Trophoblast cell (in vitro differentiated cells and primary cell): ENCODE measurements around the gene SETD1B.

Experiments
- DNase-seq, 2 donors: peaks; one replicate each; pipeline ENCODE4 v3.0.0-alpha.2; 2016
- H2AFZ ChIP-seq: 2 replicates; pipeline ENCODE4 v1.6.1; 2013; ENCODE audit warnings: low read length, moderate library complexity, mild to moderate bottlenecking; ENCODE audit not compliant: insufficient read depth, poor library complexity
- H2AK5ac ChIP-seq: 2 replicates; pipeline ENCODE4 v1.6.1; 2013; ENCODE audit warnings: mild to moderate bottlenecking, low read length
- H2BK120ac ChIP-seq: 2 replicates; pipeline ENCODE4 v1.6.1; 2013; ENCODE audit warnings: low read length, mild to moderate bottlenecking, moderate library complexity; ENCODE audit not compliant: insufficient read depth, poor library complexity
- H2BK12ac ChIP-seq: 2 replicates; pipeline ENCODE4 v1.6.1; 2013; ENCODE audit warnings: mild to moderate bottlenecking, low read length, moderate library complexity
- H2BK5ac ChIP-seq: 2 replicates; pipeline ENCODE4 v1.6.1; 2013; ENCODE audit warnings: low read length, low read depth, moderate library complexity, mild to moderate bottlenecking; ENCODE audit not compliant: poor library complexity
- H3K14ac ChIP-seq: 2 replicates; pipeline ENCODE4 v1.6.1; 2013; ENCODE audit warnings: mild to moderate bottlenecking, low read length
- H3K18ac ChIP-seq: 2 replicates; pipeline ENCODE4 v1.6.1; 2013; ENCODE audit warnings: mild to moderate bottlenecking, low read length
- H3K23ac ChIP-seq: 2 replicates; pipeline ENCODE4 v1.6.1; 2013; ENCODE audit warnings: low read length
- H3K27ac ChIP-seq: 2 replicates; pipeline ENCODE4 v1.5.1; 2013; ENCODE audit warnings: low read depth, mild to moderate bottlenecking, inconsistent platforms, low read length, moderate library complexity
- H3K27me3 ChIP-seq: 2 replicates; pipeline ENCODE4 v1.6.1; 2013; ENCODE audit warnings: inconsistent platforms, mild to moderate bottlenecking, low read length, moderate library complexity; ENCODE audit not compliant: insufficient read depth
- H3K36me3 ChIP-seq, 2 experiments: 1 replicate in 1 of 2; 2 replicates in 1 of 2; pipeline ENCODE4 v1.6.1; 2013; ENCODE audit warnings: low read length in 2 of 2, mild to moderate bottlenecking in 2 of 2, moderate library complexity in 1 of 2; ENCODE audit not compliant: insufficient read depth in 2 of 2, control insufficient read depth in 1 of 2
- H3K4ac ChIP-seq: 2 replicates; pipeline ENCODE4 v1.6.1; 2013; ENCODE audit warnings: low read depth, mild to moderate bottlenecking, low read length, moderate library complexity
- H3K4me1 ChIP-seq, 2 experiments: 1 replicate in 1 of 2; 2 replicates in 1 of 2; pipeline ENCODE4 v1.6.1; 2013; ENCODE audit warnings: low read length in 2 of 2, mild to moderate bottlenecking in 2 of 2, moderate library complexity in 1 of 2; ENCODE audit not compliant: insufficient read depth in 2 of 2, control insufficient read depth in 1 of 2
- H3K4me2 ChIP-seq: 2 replicates; pipeline ENCODE4 v1.6.1; 2013; ENCODE audit warnings: inconsistent platforms, mild to moderate bottlenecking, low read length, moderate library complexity
- H3K4me3 ChIP-seq: 2 replicates; pipeline ENCODE4 v1.5.1; 2013; ENCODE audit warnings: mild to moderate bottlenecking, low read depth, low read length, inconsistent platforms
- H3K79me1 ChIP-seq: one replicate; pipeline ENCODE4 v1.6.1; 2013; ENCODE audit warnings: low read length
- H3K79me2 ChIP-seq: 2 replicates; pipeline ENCODE4 v1.6.1; 2013; ENCODE audit warnings: low read length, mild to moderate bottlenecking; ENCODE audit not compliant: control insufficient read depth, insufficient read depth, poor library complexity
- H3K9ac ChIP-seq: 2 replicates; pipeline ENCODE4 v1.6.1; 2013; ENCODE audit warnings: mild to moderate bottlenecking, low read length
- H3K9me3 ChIP-seq: 2 replicates; pipeline ENCODE4 v1.6.1; 2013; ENCODE audit warnings: low read depth, mild to moderate bottlenecking, control low read depth, inconsistent platforms, low read length; ENCODE audit not compliant: insufficient read depth
- H4K12ac ChIP-seq: 2 replicates; pipeline ENCODE4 v1.6.1; 2013; ENCODE audit warnings: low read depth, mild to moderate bottlenecking, low read length, moderate library complexity
- H4K8ac ChIP-seq: 2 replicates; pipeline ENCODE4 v1.6.1; 2013; ENCODE audit warnings: low read depth, mild to moderate bottlenecking, low read length, moderate library complexity
- H4K91ac ChIP-seq: one replicate; pipeline ENCODE4 v1.6.1; 2013; ENCODE audit warnings: low read depth, mild to moderate bottlenecking, low read length, moderate library complexity
- WGBS: extraction: QIAGEN DNeasy Blood & Tissue Kit; methylation state at CpG from one replicate; pipeline ENCODE4 v1.1.7; 2013; ENCODE audit warnings: missing lambda C conversion rate; ENCODE audit not compliant: insufficient read length, insufficient coverage; ENCODE audit errors: extremely low coverage; 5-methylcytosine and 5-hydroxymethylcytosine counted together

The SETD1B gene

GRCh38 chr12:121812320-121812871, 8.6 kb downstream of the SETD1B start:
- H4K8ac ChIP-seq, result no peak overlapping the region
- H2AFZ ChIP-seq, result no peak overlapping the region
- H3K18ac ChIP-seq, result no peak overlapping the region
- no peak overlapping the region for H3K27ac ChIP-seq
- no peak overlapping the region for H3K4ac ChIP-seq
- H3K9me3 ChIP-seq, result no peaks in the 10 kb centered on the region
- H2BK12ac ChIP-seq, result no peak overlapping the region
- no peak overlapping the region for H2BK5ac ChIP-seq
- H3K79me1 ChIP-seq, result no peaks in the 10 kb centered on the region
- peaks cover 13 to 17% of the 10 kb centered on the region in 2 experiments for H3K4me1 ChIP-seq
- H2BK120ac ChIP-seq, result no peak overlapping the region
- WGBS, result no CpG with 5 or more reads among the region's 26 CpGs
- H2AK5ac ChIP-seq, result no peak overlapping the region
- H3K9ac ChIP-seq, result peak overlapping the region; percentile 30
- no peak overlapping the region for H3K14ac ChIP-seq
- H4K12ac ChIP-seq, result no peak overlapping the region
- no peak overlapping the region for H4K91ac ChIP-seq
- peak overlapping the region; percentile 79 for H3K4me2 ChIP-seq
- H3K23ac ChIP-seq, result no peak overlapping the region
- H3K27me3 ChIP-seq, result no peaks in the 10 kb centered on the region
- H3K36me3 ChIP-seq, result peaks cover 61 to 71% of the 10 kb centered on the region in 2 experiments
- peak in 1 of 2 donors; percentile 70 for DNase-seq
- H3K79me2 ChIP-seq, result peaks cover 2% of the 10 kb centered on the region
- peak overlapping the region; percentile 60 for H3K4me3 ChIP-seq

GRCh38 chr12:121812921-121813896, 9.4 kb downstream of the SETD1B start:
- Histone ChIP-seq H3K4me2 (peak overlapping the region; percentile 79), H3K79me1 (no peaks in the 10 kb centered on the region), H4K12ac (no peak overlapping the region), H2AFZ (no peak overlapping the region), H3K27me3 (no peaks in the 10 kb centered on the region), H3K4ac (peak overlapping the region; percentile 22), H3K4me3 (no peak overlapping the region), H4K91ac (no peak overlapping the region), H3K9ac (no peak overlapping the region), H3K14ac (no peak overlapping the region), H2AK5ac (no peak overlapping the region), H3K4me1 (peaks cover 13 to 17% of the 10 kb centered on the region in 2 experiments), H3K23ac (no peak overlapping the region), H3K9me3 (no peaks in the 10 kb centered on the region), H3K27ac (no peak overlapping the region), H2BK5ac (no peak overlapping the region), H2BK12ac (no peak overlapping the region), H3K18ac (no peak overlapping the region), H2BK120ac (no peak overlapping the region), H3K36me3 (peaks cover 61 to 72% of the 10 kb centered on the region in 2 experiments), H4K8ac (no peak overlapping the region), H3K79me2 (peaks cover 2% of the 10 kb centered on the region)
- WGBS, result no CpG with 5 or more reads among the region's 25 CpGs
- peak in 1 of 2 donors; percentile 18 for DNase-seq

GRCh38 chr12:121813951-121814350, 10.1 kb downstream of the SETD1B start:
- H2BK120ac ChIP-seq, result no peak overlapping the region
- no peaks in the 10 kb centered on the region for H3K27me3 ChIP-seq
- no peak overlapping the region for H3K4me3 ChIP-seq
- peaks cover 13 to 17% of the 10 kb centered on the region in 2 experiments for H3K4me1 ChIP-seq
- H3K18ac ChIP-seq, result no peak overlapping the region
- H3K4ac ChIP-seq, result peak overlapping the region; percentile 1
- no peak for DNase-seq
- H3K9ac ChIP-seq, result no peak overlapping the region
- no peak overlapping the region for H2AK5ac ChIP-seq
- H3K79me2 ChIP-seq, result peaks cover 2% of the 10 kb centered on the region
- no peak overlapping the region for H2BK12ac ChIP-seq
- H3K9me3 ChIP-seq, result no peaks in the 10 kb centered on the region
- no CpG with 5 or more reads among the region's 14 CpGs for WGBS
- H3K36me3 ChIP-seq, result peaks cover 55 to 68% of the 10 kb centered on the region in 2 experiments
- H3K23ac ChIP-seq, result no peak overlapping the region
- H3K4me2 ChIP-seq, result no peak overlapping the region
- no peaks in the 10 kb centered on the region for H3K79me1 ChIP-seq
- H2AFZ ChIP-seq, result no peak overlapping the region
- no peak overlapping the region for H4K12ac ChIP-seq
- no peak overlapping the region for H3K14ac ChIP-seq
- no peak overlapping the region for H4K8ac ChIP-seq
- H4K91ac ChIP-seq, result no peak overlapping the region
- H2BK5ac ChIP-seq, result no peak overlapping the region
- no peak overlapping the region for H3K27ac ChIP-seq

- no peak for DNase-seq
- Histone ChIP-seq H3K4me1 (peaks cover 13 to 17% of the 10 kb centered on the region in 2 experiments), H3K4ac (no peak overlapping the region), H3K14ac (no peak overlapping the region), H3K9me3 (no peaks in the 10 kb centered on the region), H3K79me1 (no peaks in the 10 kb centered on the region), H3K23ac (no peak overlapping the region), H3K79me2 (peaks cover 2% of the 10 kb centered on the region), H2BK120ac (no peak overlapping the region), H3K18ac (no peak overlapping the region), H2BK5ac (no peak overlapping the region), H3K36me3 (peaks cover 59 to 67% of the 10 kb centered on the region in 2 experiments), H3K27me3 (no peaks in the 10 kb centered on the region), H4K12ac (no peak overlapping the region), H3K4me2 (no peak overlapping the region), H3K4me3 (no peak overlapping the region), H2AK5ac (no peak overlapping the region), H2AFZ (no peak overlapping the region), H3K27ac (no peak overlapping the region), H3K9ac (no peak overlapping the region), H4K91ac (no peak overlapping the region), H2BK12ac (no peak overlapping the region), H4K8ac (no peak overlapping the region)
- no CpG with 5 or more reads among the region's 31 CpGs for WGBS
Observed at GRCh38 chr12:121814429-121815119, 10.8 kb downstream of the SETD1B start.
